ENCODE results near the gene FRAT1. TPM values are rescaled to one million over a fixed set of nuclear protein-coding genes. Genes with fewer than 3 reads are reported as not detected.
"Not testable (repeated sequence)": the region's sequence is repeated elsewhere in the genome, so short reads cannot be mapped to it uniquely, and the experiment has no call there.

The FRAT1 gene
- total and polyA plus RNA-seq, 2 donors (not counting 1 experiment from before 2014, with no cell fraction given): 5.1 to 25.3 TPM

DNA sequence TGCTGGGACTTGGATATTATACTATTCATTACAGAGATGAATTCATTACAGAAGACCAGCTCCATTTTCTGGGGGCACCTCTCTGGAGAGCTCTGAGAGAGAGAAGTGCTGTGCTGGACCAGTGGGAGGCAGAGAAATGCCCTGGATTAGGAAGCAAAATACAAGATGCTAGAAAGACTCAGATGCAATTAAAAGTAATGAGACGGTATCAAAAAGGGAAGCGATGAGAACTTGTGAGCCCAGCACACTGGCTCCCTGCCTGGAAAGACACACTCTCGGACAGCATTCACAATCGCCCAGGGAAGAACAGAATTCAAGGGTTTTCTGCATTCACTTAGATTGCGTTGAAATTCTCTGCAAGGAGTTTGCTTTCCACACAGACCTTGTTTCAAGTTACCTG is 19.0 kb downstream of the FRAT1 start:
- ATAC-seq (ENCODE audit: low read depth) (no peak), DNase-seq (no peak)
- Histone ChIP-seq H3K9ac (ENCODE audit: low read length) (no peak overlapping the region), H2AFZ (ENCODE audit: insufficient read depth, low read depth, low read length, poor library complexity, severe bottlenecking) (no peak overlapping the region), H3K36me3 (replicated peaks in 1 of 2; ENCODE audit: control extremely low read depth in 1 of 2, control insufficient read depth in 1 of 2, extremely low read depth in 1 of 2, insufficient read depth in 2 of 2, low read length in 1 of 2) (no peaks in the 10 kb centered on the region), H3K27me3 (replicated peaks in 1 of 4; ENCODE audit: control extremely low read depth in 1 of 4, control insufficient read depth in 3 of 4, insufficient read depth in 4 of 4, low read length in 3 of 4) (no peaks in the 10 kb centered on the region), H4K20me1 (ENCODE audit: control insufficient read depth, insufficient read depth, low read length, poor library complexity, severe bottlenecking) (peaks cover 8% of the 10 kb centered on the region), H3K4me2 (replicated peaks; ENCODE audit: low read depth, low read length, poor library complexity, severe bottlenecking) (no peak overlapping the region), H3K79me2 (ENCODE audit: control insufficient read depth, insufficient read depth, low read length) (peaks cover 9% of the 10 kb centered on the region), H3K4me3 (ENCODE audit: control extremely low read depth in 1 of 5, extremely low read depth in 1 of 5, insufficient read depth in 1 of 5, low read depth in 2 of 5, low read length in 4 of 5) (no peak overlapping the region), H3K4me1 (ENCODE audit: control insufficient read depth in 2 of 2, insufficient read depth in 2 of 2, low read length in 2 of 2) (peaks cover 8 to 11% of the 10 kb centered on the region in 2 donors), H3K27ac (ENCODE audit: low read length in 2 of 2) (no peak overlapping the region), H3K9me3 (ENCODE audit: control extremely low read depth in 1 of 3, control insufficient read depth in 2 of 3, insufficient read depth in 1 of 3, low read length in 2 of 3) (no peaks in the 10 kb centered on the region)
- 92% methylated on average over 5 of the region's 5 CpGs for WGBS (ENCODE audit: insufficient coverage)
- intact Hi-C loops (cut with micrococcal nuclease): loop anchor here (5.0 kb wide), 1 partner anchor 109 kb away; the partner anchor contains the start of genes EXOSC1 and ZDHHC16
- Mint-ChIP-seq H3K27ac (no peak overlapping the region), H3K27me3 (no peaks in the 10 kb centered on the region), H3K9me3 (ENCODE audit: insufficient read depth) (no peaks in the 10 kb centered on the region), H3K4me1 (peaks cover 10% of the 10 kb centered on the region), H3K4me3 (no peak overlapping the region)
- CTCF ChIA-PET: interaction anchor here (0.6 kb wide), 1 partner anchor 28 kb away, joined by 4 read pairs; no protein-coding TSS in a partner anchor
- POLR2A ChIA-PET: no interaction called here
- TF ChIP-seq, protein P1, sequence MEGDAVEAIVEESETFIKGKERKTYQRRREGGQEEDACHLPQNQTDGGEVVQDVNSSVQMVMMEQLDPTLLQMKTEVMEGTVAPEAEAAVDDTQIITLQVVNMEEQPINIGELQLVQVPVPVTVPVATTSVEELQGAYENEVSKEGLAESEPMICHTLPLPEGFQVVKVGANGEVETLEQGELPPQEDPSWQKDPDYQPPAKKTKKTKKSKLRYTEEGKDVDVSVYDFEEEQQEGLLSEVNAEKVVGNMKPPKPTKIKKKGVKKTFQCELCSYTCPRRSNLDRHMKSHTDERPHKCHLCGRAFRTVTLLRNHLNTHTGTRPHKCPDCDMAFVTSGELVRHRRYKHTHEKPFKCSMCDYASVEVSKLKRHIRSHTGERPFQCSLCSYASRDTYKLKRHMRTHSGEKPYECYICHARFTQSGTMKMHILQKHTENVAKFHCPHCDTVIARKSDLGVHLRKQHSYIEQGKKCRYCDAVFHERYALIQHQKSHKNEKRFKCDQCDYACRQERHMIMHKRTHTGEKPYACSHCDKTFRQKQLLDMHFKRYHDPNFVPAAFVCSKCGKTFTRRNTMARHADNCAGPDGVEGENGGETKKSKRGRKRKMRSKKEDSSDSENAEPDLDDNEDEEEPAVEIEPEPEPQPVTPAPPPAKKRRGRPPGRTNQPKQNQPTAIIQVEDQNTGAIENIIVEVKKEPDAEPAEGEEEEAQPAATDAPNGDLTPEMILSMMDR (IDR thresholded peaks at IDR 0.05): no peak
- no peak for TF ChIP-seq EZH2 (IDR thresholded peaks at IDR 0.05; ENCODE audit: borderline replicate concordance, insufficient read depth, low read depth, low read length, poor library complexity, severe bottlenecking)

DNA sequence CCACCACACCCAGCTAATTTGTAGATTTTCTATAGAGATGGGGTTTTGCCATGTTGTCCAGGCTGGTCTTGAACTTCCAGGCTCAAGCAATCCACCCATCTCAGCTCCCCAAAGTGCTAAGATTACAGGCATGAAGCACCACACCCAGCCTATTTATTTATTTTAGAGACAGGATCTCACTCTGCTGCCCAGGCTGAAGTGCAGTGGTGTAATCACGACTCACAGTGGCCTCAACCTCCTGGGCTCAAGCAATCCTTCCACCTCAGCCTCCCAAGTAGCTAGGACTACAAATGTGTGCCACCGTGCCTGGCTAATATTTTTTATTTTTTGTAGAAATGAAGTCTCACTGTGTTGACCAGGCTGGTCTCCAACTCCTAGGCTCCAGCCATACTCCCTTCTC is 22.3 kb downstream of the FRAT1 start:
- Histone ChIP-seq H3K9me3 (ENCODE audit: control extremely low read depth in 1 of 3, control insufficient read depth in 2 of 3, insufficient read depth in 1 of 3, low read length in 2 of 3) (no peaks in the 10 kb centered on the region), H3K4me3 (ENCODE audit: control extremely low read depth in 1 of 5, extremely low read depth in 1 of 5, insufficient read depth in 1 of 5, low read depth in 2 of 5, low read length in 4 of 5) (no peak overlapping the region), H3K79me2 (ENCODE audit: control insufficient read depth, insufficient read depth, low read length) (no peaks in the 10 kb centered on the region), H3K27ac (ENCODE audit: low read length in 2 of 2) (no peak overlapping the region), H2AFZ (ENCODE audit: insufficient read depth, low read depth, low read length, poor library complexity, severe bottlenecking) (no peak overlapping the region), H3K4me2 (replicated peaks; ENCODE audit: low read depth, low read length, poor library complexity, severe bottlenecking) (no peak overlapping the region), H3K4me1 (ENCODE audit: control insufficient read depth in 2 of 2, insufficient read depth in 2 of 2, low read length in 2 of 2) (no peaks in the 10 kb centered on the region), H3K27me3 (replicated peaks in 1 of 4; ENCODE audit: control extremely low read depth in 1 of 4, control insufficient read depth in 3 of 4, insufficient read depth in 4 of 4, low read length in 3 of 4) (no peaks in the 10 kb centered on the region), H3K36me3 (replicated peaks in 1 of 2; ENCODE audit: control extremely low read depth in 1 of 2, control insufficient read depth in 1 of 2, extremely low read depth in 1 of 2, insufficient read depth in 2 of 2, low read length in 1 of 2) (no peaks in the 10 kb centered on the region), H4K20me1 (ENCODE audit: control insufficient read depth, insufficient read depth, low read length, poor library complexity, severe bottlenecking) (no peaks in the 10 kb centered on the region), H3K9ac (ENCODE audit: low read length) (no peak overlapping the region)
- no peak for TF ChIP-seq EZH2 (IDR thresholded peaks at IDR 0.05; ENCODE audit: borderline replicate concordance, insufficient read depth, low read depth, low read length, poor library complexity, severe bottlenecking)
- TF ChIP-seq, protein P1 (IDR thresholded peaks at IDR 0.05): no peak
- intact Hi-C loops (cut with micrococcal nuclease): no loop called here
- H3K4me1 Mint-ChIP-seq: no peaks in the 10 kb centered on the region
- no peaks in the 10 kb centered on the region for H3K9me3 Mint-ChIP-seq (ENCODE audit: insufficient read depth)
- POLR2A ChIA-PET: no interaction called here
- no peak overlapping the region for H3K27ac Mint-ChIP-seq
- DNase-seq (no peak), ATAC-seq (ENCODE audit: low read depth) (no peak)
- CTCF ChIA-PET: interaction anchor here (0.7 to 1.7 kb wide), 4 partner anchors 10 to 613 kb away, joined by 3 to 5 read pairs (median 4); no protein-coding TSS in a partner anchor
- no peak overlapping the region for H3K4me3 Mint-ChIP-seq
- no CpG with 5 or more reads among the region's 2 CpGs for WGBS (ENCODE audit: insufficient coverage)
- H3K27me3 Mint-ChIP-seq: no peaks in the 10 kb centered on the region

DNA sequence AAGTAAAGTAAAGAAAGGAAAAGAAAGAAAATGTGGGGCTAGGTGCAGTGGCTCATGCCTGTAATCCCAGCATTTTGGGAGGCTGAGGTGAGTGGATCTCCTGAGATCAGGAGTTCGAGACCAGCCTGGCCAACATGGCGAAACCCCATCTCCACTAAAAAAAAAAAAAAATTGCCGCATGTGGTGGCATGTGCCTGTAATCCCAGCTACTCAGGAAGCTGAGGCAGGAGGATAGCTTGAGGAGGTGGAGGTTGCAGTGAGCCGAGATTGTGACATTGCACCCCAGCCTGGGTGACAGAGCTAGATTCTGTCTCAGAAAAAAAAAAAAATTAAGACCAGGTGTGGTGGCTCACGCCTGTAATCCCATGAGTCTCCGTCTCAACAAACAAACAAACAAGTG is 24.6 kb downstream of the FRAT1 start:
- H3K27ac ChIP-seq (ENCODE audit: low read length in 2 of 2); H3K4me1 Mint-ChIP-seq; H3K4me1 ChIP-seq (ENCODE audit: control insufficient read depth in 2 of 2, insufficient read depth in 2 of 2, low read length in 2 of 2); H3K9ac ChIP-seq (ENCODE audit: low read length); H3K36me3 ChIP-seq (replicated peaks in 1 of 2; ENCODE audit: control extremely low read depth in 1 of 2, control insufficient read depth in 1 of 2, extremely low read depth in 1 of 2, insufficient read depth in 2 of 2, low read length in 1 of 2); H3K4me3 ChIP-seq (ENCODE audit: control extremely low read depth in 1 of 5, extremely low read depth in 1 of 5, insufficient read depth in 1 of 5, low read depth in 2 of 5, low read length in 4 of 5); H3K79me2 ChIP-seq (ENCODE audit: control insufficient read depth, insufficient read depth, low read length); H3K9me3 ChIP-seq (ENCODE audit: control extremely low read depth in 1 of 3, control insufficient read depth in 2 of 3, insufficient read depth in 1 of 3, low read length in 2 of 3); intact Hi-C loops (cut with micrococcal nuclease); H3K27ac Mint-ChIP-seq; H3K4me3 Mint-ChIP-seq; H3K27me3 ChIP-seq (replicated peaks in 1 of 4; ENCODE audit: control extremely low read depth in 1 of 4, control insufficient read depth in 3 of 4, insufficient read depth in 4 of 4, low read length in 3 of 4); ATAC-seq (ENCODE audit: low read depth); H3K4me2 ChIP-seq (replicated peaks; ENCODE audit: low read depth, low read length, poor library complexity, severe bottlenecking); POLR2A ChIA-PET; H2AFZ ChIP-seq (ENCODE audit: insufficient read depth, low read depth, low read length, poor library complexity, severe bottlenecking); H3K27me3 Mint-ChIP-seq; H3K9me3 Mint-ChIP-seq (ENCODE audit: insufficient read depth); DNase-seq; H4K20me1 ChIP-seq (ENCODE audit: control insufficient read depth, insufficient read depth, low read length, poor library complexity, severe bottlenecking): not testable (repeated sequence)
- WGBS (ENCODE audit: insufficient coverage): 94% methylated on average over 3 of the region's 6 CpGs
- CTCF ChIA-PET: interaction anchor here (1.2 kb wide), 1 partner anchor 10 kb away, joined by 3 read pairs; no protein-coding TSS in a partner anchor
